ENCODE measurements around the gene TMEM63C.

DNA sequence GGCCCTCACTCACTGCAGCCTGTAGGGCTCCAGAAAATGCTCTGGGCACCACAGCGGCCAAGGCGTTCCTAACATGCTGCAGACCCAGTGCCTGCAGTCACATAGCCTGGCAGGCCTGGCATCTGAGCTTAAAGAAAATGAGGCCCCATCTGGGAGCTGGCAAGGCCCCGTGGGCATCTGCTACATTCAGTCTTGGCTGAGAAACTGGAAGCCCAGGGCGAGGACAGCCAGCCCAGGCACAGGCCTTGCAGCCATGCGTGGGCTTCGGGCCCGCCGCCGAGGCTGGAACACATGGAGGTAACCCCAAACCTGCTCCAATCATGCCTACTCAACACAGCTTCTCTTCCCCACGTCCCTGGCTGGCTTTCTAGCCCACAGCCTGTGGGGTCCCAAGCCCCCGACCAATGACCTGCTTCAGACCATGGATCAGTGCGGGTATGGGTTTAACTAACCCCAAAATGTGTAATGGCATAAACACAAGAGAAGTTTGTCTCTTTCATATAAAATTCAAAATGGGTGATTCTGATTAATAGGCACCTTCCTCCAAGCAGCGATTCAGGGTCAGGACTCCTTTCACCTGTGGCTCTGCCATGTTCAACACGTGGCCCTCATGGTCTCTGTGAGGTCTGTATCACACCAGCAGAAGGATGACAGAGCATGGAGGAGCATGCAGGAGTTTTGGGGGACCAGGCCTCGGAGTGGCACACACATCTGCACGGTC is 83.0 kb downstream of the TMEM63C start:
- TF ChIP-seq EZH2 (IDR thresholded peaks at IDR 0.05; ENCODE audit: borderline replicate concordance, insufficient read depth, low read depth, low read length, poor library complexity, severe bottlenecking), result no peak
- TF ChIP-seq, protein P1, sequence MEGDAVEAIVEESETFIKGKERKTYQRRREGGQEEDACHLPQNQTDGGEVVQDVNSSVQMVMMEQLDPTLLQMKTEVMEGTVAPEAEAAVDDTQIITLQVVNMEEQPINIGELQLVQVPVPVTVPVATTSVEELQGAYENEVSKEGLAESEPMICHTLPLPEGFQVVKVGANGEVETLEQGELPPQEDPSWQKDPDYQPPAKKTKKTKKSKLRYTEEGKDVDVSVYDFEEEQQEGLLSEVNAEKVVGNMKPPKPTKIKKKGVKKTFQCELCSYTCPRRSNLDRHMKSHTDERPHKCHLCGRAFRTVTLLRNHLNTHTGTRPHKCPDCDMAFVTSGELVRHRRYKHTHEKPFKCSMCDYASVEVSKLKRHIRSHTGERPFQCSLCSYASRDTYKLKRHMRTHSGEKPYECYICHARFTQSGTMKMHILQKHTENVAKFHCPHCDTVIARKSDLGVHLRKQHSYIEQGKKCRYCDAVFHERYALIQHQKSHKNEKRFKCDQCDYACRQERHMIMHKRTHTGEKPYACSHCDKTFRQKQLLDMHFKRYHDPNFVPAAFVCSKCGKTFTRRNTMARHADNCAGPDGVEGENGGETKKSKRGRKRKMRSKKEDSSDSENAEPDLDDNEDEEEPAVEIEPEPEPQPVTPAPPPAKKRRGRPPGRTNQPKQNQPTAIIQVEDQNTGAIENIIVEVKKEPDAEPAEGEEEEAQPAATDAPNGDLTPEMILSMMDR (IDR thresholded peaks at IDR 0.05), result no peak
